Stimulated activated naive B cell treated with anti-CD40 and anti-IgM and Interleukin-4, amounts not matched to agents 10 μg/mL and 1 μg/mL and 100 μg/mL, for 72 hours (primary cell): ENCODE data around the gene GRIA2.

Experiments used
- ATAC-seq, 2 donors: fragments of 150-1000 bp; cut with Tn5 transposase; replicated peaks; 2 replicates each; pipeline ENCODE4 v1.10.0; 2021; ENCODE audit warnings: moderate library complexity in 1 of 2
- DNase-seq: peaks from one replicate; pipeline ENCODE4 v3.0.0; 2021
- H3K27ac Mint-ChIP-seq: one replicate; pipeline ENCODE4 v1.8.0; 2022; ENCODE audit warnings: mild to moderate bottlenecking, mixed read lengths
- H3K27me3 Mint-ChIP-seq, 2 donors: one replicate each; pipeline ENCODE4 v1.8.0; 2022; ENCODE audit warnings: mixed read lengths in 2 of 2
- H3K36me3 Mint-ChIP-seq, 2 donors: one replicate each; pipeline ENCODE4 v1.8.0; 2022; ENCODE audit warnings: mixed read lengths in 2 of 2, mild to moderate bottlenecking in 1 of 2
- H3K4me1 Mint-ChIP-seq, 2 donors: one replicate each; pipeline ENCODE4 v1.8.0; 2022; ENCODE audit warnings: mixed read lengths in 2 of 2, mild to moderate bottlenecking in 1 of 2
- H3K4me3 Mint-ChIP-seq, 2 donors: one replicate each; pipeline ENCODE4 v1.8.0; 2022; ENCODE audit warnings: mild to moderate bottlenecking in 2 of 2, mixed read lengths in 2 of 2, moderate library complexity in 1 of 2
- H3K9me3 Mint-ChIP-seq, 2 donors: one replicate each; pipeline ENCODE4 v1.8.0; 2022; ENCODE audit warnings: mixed read lengths in 2 of 2, mild to moderate bottlenecking in 1 of 2

The GRIA2 gene

GRCh38 chr4:157363360-157363759 is 142.8 kb downstream of the GRIA2 start:
- ATAC-seq (no peak), DNase-seq (no peak)
- Mint-ChIP-seq H3K27ac (no peak overlapping the region), H3K9me3 (peaks cover 0 to 1% of the 10 kb centered on the region in 2 donors), H3K27me3 (no peaks in the 10 kb centered on the region), H3K4me1 (no peaks in the 10 kb centered on the region), H3K36me3 (no peaks in the 10 kb centered on the region), H3K4me3 (no peak overlapping the region)

GRCh38 chr4:157372154-157372553 is 151.6 kb downstream of the GRIA2 start:
- ATAC-seq (no peak), DNase-seq (no peak)
- Mint-ChIP-seq H3K4me1 (no peaks in the 10 kb centered on the region), H3K9me3 (peaks cover 0 to 2% of the 10 kb centered on the region in 2 donors), H3K4me3 (no peak overlapping the region), H3K27me3 (no peaks in the 10 kb centered on the region), H3K36me3 (no peaks in the 10 kb centered on the region), H3K27ac (no peak overlapping the region)

- ATAC-seq = no peak
- H3K27ac Mint-ChIP-seq = no peak overlapping the region
- no peaks in the 10 kb centered on the region for H3K36me3 Mint-ChIP-seq
- H3K9me3 Mint-ChIP-seq = peaks cover 0 to 2% of the 10 kb centered on the region in 2 donors
- H3K27me3 Mint-ChIP-seq = no peaks in the 10 kb centered on the region
- no peak overlapping the region for H3K4me3 Mint-ChIP-seq
- no peak for DNase-seq
- no peaks in the 10 kb centered on the region for H3K4me1 Mint-ChIP-seq
Observed at GRCh38 chr4:157372567-157372966, 152.0 kb downstream of the GRIA2 start.

DNA sequence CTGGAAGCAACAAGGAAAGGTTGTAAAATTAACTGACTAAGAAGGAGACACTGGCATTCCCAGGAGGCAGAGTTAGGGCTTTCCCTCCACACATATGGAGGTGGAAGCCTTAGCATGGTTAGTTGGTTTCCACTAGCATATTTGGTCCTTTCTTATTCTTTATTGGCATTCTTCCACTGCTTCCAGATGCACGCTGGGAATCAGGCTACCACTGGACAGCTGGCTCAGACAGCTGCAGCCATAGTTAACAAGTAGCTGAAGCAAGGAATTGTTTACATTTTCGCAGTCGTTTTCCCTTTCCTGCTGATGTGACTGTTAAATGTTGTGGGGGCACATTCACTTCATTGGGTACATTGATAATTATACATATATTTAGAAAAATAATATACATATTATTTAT is 169.2 kb downstream of the GRIA2 start:
- H3K27ac Mint-ChIP-seq = no peak overlapping the region
- H3K36me3 Mint-ChIP-seq = no peaks in the 10 kb centered on the region
- no peaks in the 10 kb centered on the region for H3K4me1 Mint-ChIP-seq
- H3K27me3 Mint-ChIP-seq = no peaks in the 10 kb centered on the region
- no peak overlapping the region for H3K4me3 Mint-ChIP-seq
- ATAC-seq (no peak), DNase-seq (no peak)
- H3K9me3 Mint-ChIP-seq = no peaks in the 10 kb centered on the region

GRCh38 chr4:157405070-157405469 is 184.5 kb downstream of the GRIA2 start:
- H3K27me3 Mint-ChIP-seq = no peaks in the 10 kb centered on the region
- no peaks in the 10 kb centered on the region for H3K4me1 Mint-ChIP-seq
- no peaks in the 10 kb centered on the region for H3K36me3 Mint-ChIP-seq
- no peak for DNase-seq
- H3K27ac Mint-ChIP-seq = no peak overlapping the region
- no peak for ATAC-seq
- H3K9me3 Mint-ChIP-seq = peaks cover 7% of the 10 kb centered on the region in 2 donors
- H3K4me3 Mint-ChIP-seq = no peak overlapping the region
